ENCODE results near the gene VCL. TPM values are rescaled to one million over a fixed set of nuclear protein-coding genes. Genes with fewer than 3 reads are reported as not detected.

Gene VCL
- total RNA-seq, 1 experiment from 2014 or later: 291 TPM

GRCh38 chr10:74097776-74098175 is 99.9 kb downstream of the VCL start:
- no peak for DNase-seq

More at GRCh38 chr10:74097776-74098175, 99.9 kb downstream of the VCL start:
- Histone ChIP-seq H2BK5ac (ENCODE audit: insufficient read length, low read length) (no peak overlapping the region), H3K18ac (ENCODE audit: insufficient read length, low read depth, low read length) (no peak overlapping the region), H3K79me2 (ENCODE audit: insufficient read depth, low read length) (no peaks in the 10 kb centered on the region), H4K91ac (ENCODE audit: insufficient read length, low read depth, low read length) (no peak overlapping the region), H3K4me1 (ENCODE audit: insufficient read depth, low read length) (no peaks in the 10 kb centered on the region), H2BK120ac (ENCODE audit: low read depth, low read length, poor library complexity, severe bottlenecking) (no peak overlapping the region), H4K8ac (replicated peaks; ENCODE audit: insufficient read length, low read depth, low read length) (no peak overlapping the region), H3K23me2 (ENCODE audit: insufficient read length, low read depth, low read length, poor library complexity, severe bottlenecking) (no peaks in the 10 kb centered on the region), H3K56ac (ENCODE audit: insufficient read length, low read depth, low read length) (no peak overlapping the region), H2BK15ac (ENCODE audit: low read depth, low read length) (no peak overlapping the region), H3K9ac (ENCODE audit: extremely low read depth, insufficient read length, low read length) (no peak overlapping the region), H3K4me2 (ENCODE audit: insufficient read depth, insufficient read length, low read length) (no peak overlapping the region), H2BK20ac (ENCODE audit: low read depth, low read length, poor library complexity, severe bottlenecking) (no peak overlapping the region), H3K14ac (ENCODE audit: insufficient read depth, low read length) (no peak overlapping the region), H3K79me1 (ENCODE audit: insufficient read depth, low read depth, low read length, poor library complexity, severe bottlenecking) (no peaks in the 10 kb centered on the region), H4K20me1 (ENCODE audit: control insufficient read depth, insufficient read depth, insufficient read length) (no peaks in the 10 kb centered on the region), H2AK5ac (ENCODE audit: insufficient read length, low read length) (no peak overlapping the region), H2BK12ac (ENCODE audit: insufficient read length, low read depth, low read length) (no peak overlapping the region), H3K9me3 (ENCODE audit: control insufficient read depth, low read depth, low read length) (no peaks in the 10 kb centered on the region), H3K4ac (ENCODE audit: low read depth, low read length) (no peak overlapping the region), H3K27me3 (ENCODE audit: insufficient read depth, low read length) (no peaks in the 10 kb centered on the region), H4K5ac (ENCODE audit: insufficient read length, low read depth, low read length) (no peak overlapping the region), H2AFZ (ENCODE audit: low read length) (no peak overlapping the region), H3K27ac (ENCODE audit: insufficient read length, low read depth, low read length) (no peak overlapping the region), H3T11ph (ENCODE audit: low read length) (no peak overlapping the region), H3K23ac (ENCODE audit: insufficient read length, low read depth, low read length) (no peak overlapping the region)
- TF ChIP-seq CTCF (conservative IDR thresholded peaks at IDR 0.05): no peak
- no peaks in the 10 kb centered on the region for H3K9me3 Mint-ChIP-seq
- H3K4me1 Mint-ChIP-seq: no peaks in the 10 kb centered on the region
- peaks cover 73 to 93% (median 89%) of the 10 kb centered on the region in 3 experiments; a peak in 6 of 7 replicates for H3K36me3 Mint-ChIP-seq (ENCODE audit: insufficient read depth in 1 of 3, low read depth in 3 of 3)
- no peak overlapping the region for H3K27ac Mint-ChIP-seq
- WGBS (ENCODE audit: extremely low coverage, insufficient read length, low lambda C conversion rate): no CpG with 5 or more reads among the region's 9 CpGs
- H3K27me3 Mint-ChIP-seq (ENCODE audit: low read depth): no peaks in the 10 kb centered on the region
- H3K4me3 Mint-ChIP-seq: no peak overlapping the region

Data from H9 (cell line).